KMS-11 (cell line): ENCODE data around the gene OR8B2.

Source experiments
- H2AFZ ChIP-seq: fragments of 200-600 bp; sonication (generic); 2 replicates; pipeline ENCODE4 v1.6.1; 2016; ENCODE audit warnings: antibody characterized with exemption, mixed run types, low read depth
- H3K27ac ChIP-seq: fragments of 200-600 bp; sonication (generic); 2 replicates; pipeline ENCODE4 v1.6.1; 2016; ENCODE audit warnings: mild to moderate bottlenecking, mixed run types
- H3K27me3 ChIP-seq: fragments of 200-600 bp; sonication (generic); 2 replicates; pipeline ENCODE4 v1.6.1; 2017; ENCODE audit warnings: mild to moderate bottlenecking, low read depth, mixed run types, moderate library complexity; ENCODE audit not compliant: insufficient read depth
- H3K36me3 ChIP-seq: fragments of 200-600 bp; sonication (generic); 2 replicates; pipeline ENCODE4 v1.6.1; 2017; ENCODE audit warnings: mild to moderate bottlenecking, mixed run types; ENCODE audit not compliant: insufficient read depth
- H3K4me1 ChIP-seq: fragments of 200-600 bp; sonication (generic); 2 replicates; pipeline ENCODE4 v1.6.1; 2016; ENCODE audit warnings: mild to moderate bottlenecking, low read depth, mixed run types; ENCODE audit not compliant: poor library complexity, severe bottlenecking
- H3K4me2 ChIP-seq: fragments of 200-600 bp; sonication (generic); 2 replicates; pipeline ENCODE4 v1.7.0; 2016; ENCODE audit warnings: mild to moderate bottlenecking, mixed run types
- H3K4me3 ChIP-seq: fragments of 200-600 bp; sonication (generic); IDR thresholded peaks from 2 replicates; pipeline ENCODE4 v1.6.1; 2017; ENCODE audit warnings: low read depth, low read length, mixed read lengths; ENCODE audit not compliant: insufficient read depth
- H3K79me2 ChIP-seq: fragments of 200-600 bp; sonication (generic); 2 replicates; pipeline ENCODE4 v1.6.1; 2016; ENCODE audit warnings: low read depth, mixed run types; ENCODE audit not compliant: insufficient read depth
- H3K9ac ChIP-seq: fragments of 200-600 bp; sonication (generic); 2 replicates; pipeline ENCODE4 v1.6.1; 2016; ENCODE audit warnings: mild to moderate bottlenecking, mixed run types
- H4K20me1 ChIP-seq: fragments of 200-600 bp; sonication (generic); 2 replicates; pipeline ENCODE4 v1.6.1; 2016; ENCODE audit warnings: mild to moderate bottlenecking, mixed run types; ENCODE audit not compliant: insufficient read depth
- CTCF ChIP-seq: fragments of 200-600 bp; sonication (generic); conservative IDR thresholded peaks from 2 replicates; pipeline ENCODE4 v1.6.1; 2017; ENCODE audit warnings: low read depth, mild to moderate bottlenecking, antibody characterized with exemption, low read length, moderate library complexity, mixed read lengths

OR8B2 gene

GRCh38 chr11:124376280-124376679 is 8.0 kb downstream of the OR8B2 start:
- no peak overlapping the region for H2AFZ ChIP-seq
- no peaks in the 10 kb centered on the region for H3K36me3 ChIP-seq
- H3K27ac ChIP-seq = no peak overlapping the region
- H3K4me3 ChIP-seq = no peak overlapping the region
- TF ChIP-seq CTCF = no peak
- H3K9ac ChIP-seq = no peak overlapping the region
- H3K4me1 ChIP-seq = no peaks in the 10 kb centered on the region
- H4K20me1 ChIP-seq = no peaks in the 10 kb centered on the region
- no peaks in the 10 kb centered on the region for H3K79me2 ChIP-seq
- H3K27me3 ChIP-seq = no peaks in the 10 kb centered on the region
- no peak overlapping the region for H3K4me2 ChIP-seq

- Histone ChIP-seq H3K79me2 (no peaks in the 10 kb centered on the region), H3K4me1 (no peaks in the 10 kb centered on the region), H3K27me3 (no peaks in the 10 kb centered on the region), H2AFZ (no peak overlapping the region), H3K4me2 (no peak overlapping the region), H3K9ac (no peak overlapping the region), H4K20me1 (no peaks in the 10 kb centered on the region), H3K4me3 (no peak overlapping the region), H3K27ac (no peak overlapping the region), H3K36me3 (no peaks in the 10 kb centered on the region)
- no peak for TF ChIP-seq CTCF
Measured at GRCh38 chr11:124359566-124359965, 24.7 kb downstream of the OR8B2 start.

GRCh38 chr11:124346311-124346955 is 37.9 kb downstream of the OR8B2 start:
- no peak overlapping the region for H3K27ac ChIP-seq
- H3K9ac ChIP-seq = no peak overlapping the region
- no peak overlapping the region for H3K4me3 ChIP-seq
- H3K27me3 ChIP-seq = no peaks in the 10 kb centered on the region
- no peaks in the 10 kb centered on the region for H3K36me3 ChIP-seq
- H3K4me1 ChIP-seq = no peaks in the 10 kb centered on the region
- no peak overlapping the region for H3K4me2 ChIP-seq
- no peak for TF ChIP-seq CTCF
- H3K79me2 ChIP-seq = no peaks in the 10 kb centered on the region
- H2AFZ ChIP-seq = no peak overlapping the region
- H4K20me1 ChIP-seq = no peaks in the 10 kb centered on the region

- Histone ChIP-seq H3K4me3 (no peak overlapping the region), H3K36me3 (no peaks in the 10 kb centered on the region), H3K27me3 (no peaks in the 10 kb centered on the region), H3K4me2 (no peak overlapping the region), H3K9ac (no peak overlapping the region), H2AFZ (no peak overlapping the region), H3K27ac (no peak overlapping the region), H4K20me1 (no peaks in the 10 kb centered on the region), H3K79me2 (no peaks in the 10 kb centered on the region), H3K4me1 (no peaks in the 10 kb centered on the region)
- no peak for TF ChIP-seq CTCF
Measured at GRCh38 chr11:124344346-124344745, 40.0 kb downstream of the OR8B2 start.

GRCh38 chr11:124340142-124340447 is 44.2 kb downstream of the OR8B2 start:
- Histone ChIP-seq H2AFZ (no peak overlapping the region), H4K20me1 (no peaks in the 10 kb centered on the region), H3K27ac (no peak overlapping the region), H3K36me3 (no peaks in the 10 kb centered on the region), H3K79me2 (no peaks in the 10 kb centered on the region), H3K27me3 (no peaks in the 10 kb centered on the region), H3K4me1 (no peaks in the 10 kb centered on the region), H3K9ac (no peak overlapping the region), H3K4me3 (no peak overlapping the region), H3K4me2 (no peak overlapping the region)
- TF ChIP-seq CTCF = no peak
